Raji (cell line): Measurements from ENCODE around the gene SSX2B.
"Not testable (repeated sequence)": the region's sequence is repeated elsewhere in the genome, so short reads cannot be mapped to it uniquely, and the experiment has no call there.

Source experiments
- POLR2A ChIP-seq: IDR thresholded peaks from 2 replicates; pipeline ENCODE4 v1.6.1; 2011; ENCODE audit warnings: low read depth, low read length, control low read depth; ENCODE audit not compliant: insufficient read depth

The SSX2B gene, protein sequence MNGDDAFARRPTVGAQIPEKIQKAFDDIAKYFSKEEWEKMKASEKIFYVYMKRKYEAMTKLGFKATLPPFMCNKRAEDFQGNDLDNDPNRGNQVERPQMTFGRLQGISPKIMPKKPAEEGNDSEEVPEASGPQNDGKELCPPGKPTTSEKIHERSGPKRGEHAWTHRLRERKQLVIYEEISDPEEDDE

DNA sequence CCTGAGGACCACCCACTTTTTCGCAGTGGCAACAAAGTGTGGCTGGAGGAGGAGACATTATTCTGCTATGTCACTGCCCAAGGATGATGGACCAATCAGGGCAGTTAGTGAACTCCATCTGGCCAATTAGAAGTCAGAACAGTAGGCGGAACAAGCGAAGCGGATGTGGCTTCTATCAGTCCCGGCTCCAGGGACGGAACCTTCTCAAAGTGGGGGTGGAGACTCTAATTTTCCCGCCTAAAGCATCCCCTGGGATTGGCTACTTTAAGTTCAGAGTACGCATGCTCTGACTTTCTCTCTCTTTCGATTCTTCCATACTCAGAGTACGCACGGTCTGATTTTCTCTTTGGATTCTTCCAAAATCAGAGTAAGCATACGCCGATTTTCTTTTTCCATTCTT is at the start of gene SSX2B:
SSX2B (plus strand) TSS at position 301 of the 400 bp plus-strand sequence. CDS start 1,429 bp downstream, outside the sequence.
- not testable (repeated sequence) for TF ChIP-seq POLR2A

DNA sequence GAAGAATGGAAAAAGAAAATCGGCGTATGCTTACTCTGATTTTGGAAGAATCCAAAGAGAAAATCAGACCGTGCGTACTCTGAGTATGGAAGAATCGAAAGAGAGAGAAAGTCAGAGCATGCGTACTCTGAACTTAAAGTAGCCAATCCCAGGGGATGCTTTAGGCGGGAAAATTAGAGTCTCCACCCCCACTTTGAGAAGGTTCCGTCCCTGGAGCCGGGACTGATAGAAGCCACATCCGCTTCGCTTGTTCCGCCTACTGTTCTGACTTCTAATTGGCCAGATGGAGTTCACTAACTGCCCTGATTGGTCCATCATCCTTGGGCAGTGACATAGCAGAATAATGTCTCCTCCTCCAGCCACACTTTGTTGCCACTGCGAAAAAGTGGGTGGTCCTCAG is 44.0 kb upstream of the SSX2B start, which contains the start of gene SSX2:
SSX2 (minus strand) TSS at position 101 of the 400 bp plus-strand sequence. CDS start 1,429 bp downstream, outside the sequence.
- TF ChIP-seq POLR2A, result not testable (repeated sequence)

DNA sequence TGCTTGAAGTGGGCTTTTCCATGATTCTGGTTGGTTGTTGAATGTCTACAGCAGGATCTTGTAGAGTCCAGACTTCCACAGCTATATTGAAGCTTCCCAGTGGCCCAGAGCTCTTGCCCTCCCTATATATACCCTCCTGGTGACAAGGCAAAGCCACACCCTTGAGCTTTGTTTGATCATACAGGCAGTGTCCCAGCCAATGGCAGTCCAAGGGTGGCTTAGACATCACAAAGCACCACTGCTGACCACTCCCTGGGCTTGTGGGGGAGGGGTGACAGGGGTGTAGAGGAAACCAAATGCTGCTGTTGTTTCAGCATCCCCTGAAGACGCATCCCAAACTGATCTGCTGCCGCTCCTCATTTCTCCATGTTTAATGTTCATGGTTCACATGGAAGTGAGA is 46.3 kb downstream of the SSX2B start, which contains the start of gene SPANXN5:
SPANXN5 (minus strand) TSS at position 101 of the 400 bp plus-strand sequence; CDS start at position 22, 79 bp downstream.
- TF ChIP-seq POLR2A, result not testable (repeated sequence)
